ENCODE results near the gene PPIF. TPM values are rescaled to one million over a fixed set of nuclear protein-coding genes. Genes with fewer than 3 reads are reported as not detected.
A peak's percentile ranks its signal among the peaks of the same experiment; 100 is the strongest.

PPIF gene
- total and polyA plus RNA-seq, 2 of the 13 experiments (the other 11 are each of a cell fraction or from before 2014, with no cell fraction given): 147 to 157 TPM

- TF ChIP-seq CSRNP2 (CRISPR knock-in tag; conservative IDR thresholded peaks at IDR 0.05; ENCODE audit: low read depth) (no peak), ZSCAN12 (CRISPR knock-in tag; IDR thresholded peaks at IDR 0.05) (no peak), ZNF235 (CRISPR knock-in tag; IDR thresholded peaks at IDR 0.05; ENCODE audit: borderline replicate concordance) (peak; percentile 83; the same call in 1 of the 2 replicates), ZFP82 (CRISPR knock-in tag; IDR thresholded peaks at IDR 0.05; ENCODE audit: borderline replicate concordance) (no peak), SUZ12 (IDR thresholded peaks at IDR 0.05; ENCODE audit: low read depth, low read length) (no peak), ZNF792 (CRISPR knock-in tag; IDR thresholded peaks at IDR 0.05) (peak; percentile 51; the same call in 1 of the 2 replicates), RFX1 (IDR thresholded peaks at IDR 0.05) (no peak), KDM1A (CRISPR knock-in tag; IDR thresholded peaks at IDR 0.05) (no peak; the same call in 1 of the 2 replicates), ZMYM2 (CRISPR knock-in tag; IDR thresholded peaks at IDR 0.05) (no peak), ZNF142 (CRISPR knock-in tag; IDR thresholded peaks at IDR 0.05) (no peak; the same call in 1 of the 2 replicates), ZNF407 (CRISPR knock-in tag; IDR thresholded peaks at IDR 0.05; ENCODE audit: not compliant biosample characterization) (peak; percentile 79)
Measured at GRCh38 chr10:79347894-79348639, 798 bp downstream of the PPIF start (continued).

Measured in HepG2 (cell line).